GM20431 (cell line): ENCODE data around the gene TMEM18.

ENCODE experiments used
- in situ Hi-C: fragments of 300-500 bp; cut with MseI, MboI; formaldehyde crosslinking; loops from one replicate; pipeline ENCODE4 v1.15.0; 2020; ENCODE audit warnings: low sequenced_read_pairs; ENCODE audit not compliant: unreplicated experiment

Gene TMEM18

GRCh38 chr2:623130-623922, 53.9 kb downstream of the TMEM18 start:
- in situ Hi-C loops, result no loop called here

GRCh38 chr2:622357-622756, 54.8 kb downstream of the TMEM18 start:
- in situ Hi-C loops, result no loop called here

GRCh38 chr2:621303-622099, 55.7 kb downstream of the TMEM18 start:
- in situ Hi-C loops, result no loop called here

- in situ Hi-C loops, result no loop called here
Measured at GRCh38 chr2:620471-621302, 56.5 kb downstream of the TMEM18 start.

- in situ Hi-C loops, result no loop called here
Measured at GRCh38 chr2:620004-620403, 57.2 kb downstream of the TMEM18 start.

GRCh38 chr2:618422-618990, 58.7 kb downstream of the TMEM18 start:
- in situ Hi-C loops, result no loop called here

GRCh38 chr2:618005-618404, 59.2 kb downstream of the TMEM18 start:
- in situ Hi-C loops, result no loop called here
